Adipose tissue (tissue), 3 donors: ENCODE data around the gene CSNK2A1. TPM values are rescaled to one million over a fixed set of nuclear protein-coding genes. Genes with fewer than 3 reads are reported as not detected.

ENCODE experiments used
- H3K27ac ChIP-seq: one replicate; pipeline ENCODE4 v1.5.1; 2013; ENCODE audit warnings: low read depth, low read length
- WGBS, 3 donors: extraction: QIAGEN DNeasy Blood & Tissue Kit; methylation state at CpG; one replicate each; pipeline ENCODE4 v1.1.7; 2013; 5-methylcytosine and 5-hydroxymethylcytosine counted together
- polyA plus RNA-seq, 3 donors: library from polyadenylated mRNA; stranded (reverse); fragments of 200-250 nt; gene quantifications; one replicate each; pipeline ENCODE4 v1.2.3, GENCODE V29; 2013
- donor health status: healthy with polysubstance abuse.
- donor health status: Bipolar disorder and iron deficiency.
- donor health status: healthy.

The CSNK2A1 gene
- polyA plus RNA-seq, 3 donors = 24.3 to 37.1 (median 29.4) TPM

DNA sequence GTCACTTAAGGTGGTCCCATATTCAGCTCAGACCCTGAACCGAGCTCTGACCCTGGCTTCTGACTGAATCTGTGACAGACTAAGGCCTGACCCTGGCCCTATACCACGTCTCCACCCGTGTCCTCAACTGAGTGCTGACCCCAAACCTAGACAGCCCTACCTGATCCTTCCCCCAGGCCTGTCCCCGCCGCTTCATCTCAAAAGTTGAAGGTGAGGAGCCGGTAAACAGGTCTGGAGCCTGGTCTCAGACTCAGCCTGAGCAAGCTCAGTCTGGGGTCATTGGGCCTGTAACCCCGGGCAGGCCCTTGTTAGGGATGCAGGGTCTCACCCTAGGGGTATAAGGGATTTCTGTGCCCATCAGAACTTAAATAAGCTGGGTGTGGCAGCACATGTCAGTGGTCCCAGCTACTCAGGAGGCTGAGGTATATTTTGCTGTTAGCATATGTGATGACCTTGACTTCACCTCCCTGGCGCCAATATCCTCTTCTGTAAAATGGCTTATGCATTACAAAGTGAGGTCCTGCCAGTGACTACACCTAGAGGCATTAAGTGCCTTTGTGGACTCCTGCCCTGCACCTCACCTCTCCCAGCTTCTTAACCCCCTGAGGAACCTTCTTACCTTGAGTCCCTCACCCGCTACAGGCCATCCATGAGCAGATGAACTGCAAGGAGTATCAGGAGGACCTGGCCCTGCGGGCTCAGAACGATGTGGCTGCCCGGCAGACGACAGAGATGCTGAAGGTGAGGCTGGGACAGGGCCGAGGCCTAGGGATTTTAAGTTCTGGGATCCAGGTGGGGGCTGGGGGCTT, 115.5 kb downstream of the CSNK2A1 start:
- WGBS, 3 donors = 91 to 98% (median 91%) methylated on average over 14 of the region's 14 CpGs
- H3K27ac ChIP-seq = no peak overlapping the region

DNA sequence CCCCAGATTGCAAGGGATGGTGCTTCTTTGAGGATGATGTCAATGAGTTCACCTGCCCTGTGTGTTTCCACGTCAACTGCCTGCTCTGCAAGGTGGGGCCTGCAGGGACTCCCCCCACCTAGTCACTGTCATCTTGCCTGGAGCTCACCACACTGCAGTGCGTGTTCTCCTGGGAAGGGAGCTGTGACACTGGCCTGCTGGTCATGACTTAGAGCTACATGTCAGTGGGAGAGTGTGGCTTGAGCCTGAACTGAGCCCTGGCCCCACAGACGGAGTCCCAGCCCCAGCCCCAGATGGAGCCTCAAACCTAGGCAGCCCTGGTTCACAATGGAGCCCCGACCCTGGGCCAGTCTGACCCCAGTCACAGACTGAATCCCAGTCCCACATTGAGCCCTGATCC, 116.2 kb downstream of the CSNK2A1 start:
- no peak overlapping the region for H3K27ac ChIP-seq
- 89 to 97% (median 89%) methylated on average over 4 of the region's 4 CpGs for WGBS, 3 donors

DNA sequence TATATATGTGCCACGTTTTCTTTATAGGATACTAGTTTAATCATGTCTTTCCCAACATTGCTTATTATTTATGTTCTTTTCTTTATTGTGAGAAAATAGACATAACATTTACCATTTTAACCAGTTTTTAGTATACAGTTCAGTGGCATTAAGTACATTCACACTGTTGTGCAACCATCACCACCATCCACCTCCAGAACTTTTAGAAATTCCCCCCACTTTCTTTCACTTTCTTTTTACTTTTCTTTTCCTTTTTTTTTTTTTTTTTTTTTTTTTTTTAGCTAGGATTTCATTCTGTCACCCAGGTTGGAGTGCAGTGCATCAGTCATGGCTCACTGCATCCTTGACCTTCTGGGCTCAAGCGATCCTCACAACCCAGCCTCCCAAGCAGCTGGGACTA, 117.0 kb downstream of the CSNK2A1 start:
- 92 to 96% (median 95%) methylated on average over 2 of the region's 2 CpGs for WGBS, 3 donors
- H3K27ac ChIP-seq = no peak overlapping the region

Other genes with a start within 250 kb of the CSNK2A1 start
- 1 to 10 TPM; 4.1 to 8.9 (median 7.8) TPM for gene ZCCHC3, start 246.2 kb downstream of the CSNK2A1 start, polyA plus RNA-seq
- 1 to 10 TPM; 2.1 to 3.3 (median 2.4) TPM for gene SOX12, start 218.2 kb downstream of the CSNK2A1 start, polyA plus RNA-seq
- 10 to 100 TPM in 2 of 3 donors, 1 to 10 TPM in 1; 9.8 to 26.4 (median 21.6) TPM for gene NRSN2, start 196.7 kb downstream of the CSNK2A1 start, polyA plus RNA-seq
- gene TRIB3, start 163.0 kb downstream of the CSNK2A1 start, polyA plus RNA-seq = 10 to 100 TPM in 1 of 3 donors, 1 to 10 TPM in 2; 5.4 to 12.9 (median 7.9) TPM
- 10 to 100 TPM; 58.7 to 81.0 (median 65.6) TPM for gene RBCK1, start 135.5 kb downstream of the CSNK2A1 start, polyA plus RNA-seq
- 10 to 100 TPM; 11.6 to 27.3 (median 25.0) TPM for gene TBC1D20, start 81.3 kb downstream of the CSNK2A1 start, polyA plus RNA-seq
- gene TCF15, start 66.5 kb upstream of the CSNK2A1 start, polyA plus RNA-seq = 1 to 10 TPM in 2 of 3 donors, under 1 TPM in 1; 0.35 to 8.2 (median 4.5) TPM
- 10 to 100 TPM; 13.3 to 26.1 (median 20.7) TPM for gene SRXN1, start 109.4 kb upstream of the CSNK2A1 start, polyA plus RNA-seq
- gene SCRT2, start 132.0 kb upstream of the CSNK2A1 start, polyA plus RNA-seq = under 1 TPM in 1 of 3 donors, not detected in 2; 0.05 TPM
- gene SLC52A3, start 224.7 kb upstream of the CSNK2A1 start, polyA plus RNA-seq = 1 to 10 TPM in 2 of 3 donors, under 1 TPM in 1; 0.62 to 3.6 (median 1.0) TPM